Limb (tissue), 2 donors: ENCODE measurements around the gene CREB3L2.
"Not testable (repeated sequence)": the region's sequence is repeated elsewhere in the genome, so short reads cannot be mapped to it uniquely, and the experiment has no call there.

Source experiments
- DNase-seq, 2 donors: peaks; one replicate each; pipeline ENCODE4 v3.0.0-alpha.2; 2016; ENCODE audit errors: extremely low spot score in 2 of 2

The CREB3L2 gene

DNA sequence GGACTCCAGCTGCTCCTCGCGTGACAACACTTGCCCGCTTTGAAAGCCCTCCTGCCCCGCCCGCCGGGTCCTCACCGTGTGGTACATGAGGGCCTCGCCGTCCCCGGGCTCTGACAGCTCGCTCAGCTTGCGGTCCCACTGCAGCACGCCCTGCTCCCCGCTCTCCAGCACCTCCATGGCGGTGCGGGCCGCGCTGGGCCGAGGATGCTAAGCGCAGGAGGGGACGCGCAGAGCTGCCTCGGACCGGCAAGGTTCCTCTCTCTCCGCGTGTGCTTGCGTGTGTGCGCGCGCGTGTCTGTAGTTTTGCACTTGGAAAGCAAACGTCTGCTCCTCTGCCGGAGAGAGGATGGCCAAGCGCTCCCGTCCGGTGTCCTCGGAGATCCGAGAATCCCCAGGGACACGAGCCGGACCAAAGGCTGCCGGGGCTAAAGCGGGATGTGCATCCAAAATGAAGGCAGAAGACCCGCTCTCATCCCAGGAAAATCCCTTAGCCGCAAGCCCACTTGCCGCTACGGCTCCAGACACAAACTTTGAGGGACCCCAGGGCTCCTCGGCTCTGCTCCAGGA, at the start of gene CREB3L2:
TSS of gene CREB3L2 (minus strand) at position 558 of the 567 bp plus-strand sequence. CDS start at position 177, 381 bp downstream.
- DNase-seq = peak; percentile 34 to 82

GRCh38 chr7:138049505-138050116, 47.7 kb upstream of the CREB3L2 start:
- DNase-seq = no peak

DNA sequence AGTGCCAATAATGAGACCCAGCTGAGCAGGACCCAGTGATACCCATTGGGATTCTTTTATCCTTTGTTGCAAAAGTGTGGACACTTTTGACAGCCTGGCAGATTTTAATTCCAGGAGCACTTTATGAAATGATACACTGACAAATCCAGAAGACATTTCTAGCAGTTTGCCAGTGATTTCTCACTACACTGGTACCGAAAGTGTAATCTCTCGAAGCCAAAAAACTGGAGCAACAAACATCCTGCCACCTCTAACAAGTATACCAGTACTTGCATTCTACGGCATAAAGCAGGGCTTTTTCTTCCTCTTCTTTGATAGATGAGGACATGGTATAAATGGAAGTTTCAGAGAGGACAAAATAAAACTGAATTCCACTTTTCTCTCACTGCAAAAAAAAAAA, 46.0 kb upstream of the CREB3L2 start:
- no peak for DNase-seq

GRCh38 chr7:138044897-138045296, 43.0 kb upstream of the CREB3L2 start:
- no peak for DNase-seq

GRCh38 chr7:138040063-138040462, 38.2 kb upstream of the CREB3L2 start:
- not testable (repeated sequence) for DNase-seq

GRCh38 chr7:138036135-138036534, 34.2 kb upstream of the CREB3L2 start:
- DNase-seq = no peak

DNA sequence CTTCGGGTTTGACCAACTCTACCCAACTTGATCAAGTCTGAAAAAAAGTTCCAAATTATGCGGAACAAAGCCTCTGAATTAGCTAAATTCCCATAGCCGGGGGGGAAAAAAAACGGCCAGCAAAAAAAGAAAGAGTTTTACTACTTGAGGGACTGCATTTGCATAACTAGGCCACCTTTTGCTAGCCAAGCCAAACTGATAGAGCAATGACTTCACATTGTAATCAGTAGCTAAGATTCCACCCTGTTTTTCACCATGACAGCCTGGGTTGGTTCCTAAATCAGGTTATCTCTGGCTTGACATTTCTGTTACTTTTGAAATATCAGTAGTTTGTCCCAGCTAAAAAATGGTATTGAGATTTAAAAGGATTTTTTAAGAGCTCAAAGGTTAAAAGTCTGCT, 31.4 kb upstream of the CREB3L2 start:
- DNase-seq = no peak

GRCh38 chr7:138032770-138033169, 30.9 kb upstream of the CREB3L2 start:
- DNase-seq = no peak

GRCh38 chr7:138032186-138032585, 30.3 kb upstream of the CREB3L2 start:
- no peak for DNase-seq

- no peak for DNase-seq
Observed at GRCh38 chr7:138030679-138031351, 28.9 kb upstream of the CREB3L2 start.

GRCh38 chr7:138029941-138030340, 28.1 kb upstream of the CREB3L2 start:
- no peak for DNase-seq

DNA sequence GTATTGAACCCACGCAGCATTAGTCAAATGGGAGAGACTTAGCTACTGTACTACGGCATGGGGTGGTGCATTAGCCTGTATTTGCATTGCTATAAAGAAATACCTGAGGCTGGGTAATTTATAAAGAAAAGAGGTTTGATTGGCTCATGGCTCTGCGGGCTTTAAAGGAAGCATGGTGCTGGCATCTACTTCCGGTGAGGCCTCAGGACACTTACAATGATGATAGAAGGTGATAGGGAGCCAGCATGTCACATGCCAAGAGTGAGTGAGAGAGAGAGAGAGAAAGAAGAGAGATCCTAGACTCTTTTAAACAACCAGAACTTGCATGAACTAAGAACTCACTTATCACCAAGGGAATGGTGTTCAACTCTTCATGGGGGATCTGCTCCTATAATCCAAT, 27.2 kb upstream of the CREB3L2 start:
- DNase-seq = no peak

DNA sequence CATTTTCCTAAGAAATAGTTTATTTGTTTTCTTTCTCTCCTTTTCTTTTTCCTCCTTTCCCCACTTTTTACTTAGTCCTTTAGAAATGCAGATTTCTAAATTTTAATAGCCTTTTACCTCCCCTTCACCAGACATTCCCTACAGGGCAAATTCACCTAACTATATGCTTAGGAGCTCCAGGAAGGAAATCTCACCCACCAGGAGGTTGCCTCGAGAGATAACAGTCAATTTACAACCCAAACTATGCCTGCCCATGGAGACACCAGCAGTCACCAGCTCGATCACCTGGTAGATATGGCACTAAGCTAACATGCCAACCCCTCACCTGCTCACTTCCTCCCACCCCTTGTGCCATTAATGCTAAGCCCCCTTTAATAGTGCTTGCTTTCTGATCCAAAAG, 25.2 kb upstream of the CREB3L2 start:
- no peak for DNase-seq

DNA sequence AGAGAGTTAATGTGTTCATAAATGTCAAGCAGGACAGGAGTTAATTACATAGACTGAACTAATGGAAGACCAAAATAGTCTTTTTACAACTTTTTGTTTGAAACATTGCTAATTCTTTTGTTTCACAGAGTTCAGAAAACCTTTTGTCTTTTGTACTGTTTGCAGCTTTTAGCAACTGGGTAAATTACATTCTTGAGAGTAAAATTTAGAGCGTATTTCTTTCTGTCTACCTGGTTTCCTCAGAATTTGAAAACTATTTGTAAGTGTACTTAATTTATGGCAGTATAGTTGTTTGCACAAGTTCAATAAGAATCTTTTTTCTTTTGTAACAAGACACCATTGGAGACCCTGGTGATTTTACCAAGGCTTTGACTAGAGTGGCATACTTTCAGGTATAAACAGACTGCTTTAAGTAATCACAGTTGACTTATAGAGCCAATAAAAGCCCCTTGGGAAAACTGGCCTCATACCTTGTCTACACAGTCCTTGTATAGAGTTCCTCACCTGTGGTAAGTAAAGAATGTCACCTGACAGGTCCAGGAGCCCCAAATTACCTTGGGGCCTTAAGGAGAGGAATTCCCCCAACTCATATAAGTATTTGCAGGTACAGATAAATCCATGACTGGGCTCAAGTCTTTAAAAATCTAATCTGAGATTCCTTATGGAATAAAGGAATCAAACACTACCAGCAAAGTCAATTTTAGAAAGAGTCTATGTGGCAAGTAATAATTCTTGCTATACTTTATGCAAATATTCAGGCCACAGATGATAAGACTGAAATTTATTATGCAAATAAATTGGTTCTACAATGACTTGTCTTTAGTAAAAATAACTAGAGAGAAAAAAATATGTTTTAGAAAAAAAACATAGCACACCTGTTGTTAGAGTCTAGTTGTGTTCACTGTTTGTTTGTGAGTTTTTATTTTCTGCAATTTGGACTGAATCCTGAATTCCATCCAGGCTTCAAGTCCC, 23.6 kb upstream of the CREB3L2 start:
- no peak for DNase-seq

DNA sequence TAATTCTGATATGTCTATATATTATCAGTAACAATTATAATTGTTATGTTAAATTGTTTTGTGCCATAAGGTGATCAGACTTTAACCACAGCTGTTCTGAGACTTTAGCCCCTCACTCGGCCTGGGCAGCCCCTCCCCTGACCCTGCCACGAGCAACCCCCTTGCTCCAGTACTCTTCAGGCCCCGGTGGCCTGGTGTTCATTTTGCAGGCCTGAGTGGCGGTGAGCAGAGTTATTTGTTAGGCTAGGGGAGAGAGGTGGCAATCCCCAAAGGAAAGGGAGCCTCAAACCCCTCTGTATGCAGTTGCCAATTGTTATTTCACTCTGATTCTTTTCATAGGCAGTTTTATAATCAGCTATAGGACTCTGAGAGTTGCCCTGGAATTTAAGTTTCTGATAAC, 22.9 kb upstream of the CREB3L2 start:
- DNase-seq = no peak

DNA sequence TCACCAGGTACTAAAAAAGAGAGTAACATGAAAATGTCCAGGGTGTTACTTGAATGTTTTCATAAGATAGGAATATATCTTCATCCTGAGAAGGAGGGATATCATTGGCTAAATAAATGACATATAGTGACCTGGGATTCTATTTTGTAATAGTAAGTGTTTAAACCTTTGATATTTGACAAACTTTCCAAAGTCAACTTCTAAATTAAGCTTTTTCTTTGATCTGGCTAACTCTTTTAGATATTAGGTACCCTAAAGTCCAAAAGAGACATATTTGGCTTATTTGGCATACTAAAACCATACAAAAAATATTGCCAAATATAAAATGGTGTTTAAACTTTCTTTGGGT, 22.4 kb upstream of the CREB3L2 start:
- DNase-seq = no peak

DNA sequence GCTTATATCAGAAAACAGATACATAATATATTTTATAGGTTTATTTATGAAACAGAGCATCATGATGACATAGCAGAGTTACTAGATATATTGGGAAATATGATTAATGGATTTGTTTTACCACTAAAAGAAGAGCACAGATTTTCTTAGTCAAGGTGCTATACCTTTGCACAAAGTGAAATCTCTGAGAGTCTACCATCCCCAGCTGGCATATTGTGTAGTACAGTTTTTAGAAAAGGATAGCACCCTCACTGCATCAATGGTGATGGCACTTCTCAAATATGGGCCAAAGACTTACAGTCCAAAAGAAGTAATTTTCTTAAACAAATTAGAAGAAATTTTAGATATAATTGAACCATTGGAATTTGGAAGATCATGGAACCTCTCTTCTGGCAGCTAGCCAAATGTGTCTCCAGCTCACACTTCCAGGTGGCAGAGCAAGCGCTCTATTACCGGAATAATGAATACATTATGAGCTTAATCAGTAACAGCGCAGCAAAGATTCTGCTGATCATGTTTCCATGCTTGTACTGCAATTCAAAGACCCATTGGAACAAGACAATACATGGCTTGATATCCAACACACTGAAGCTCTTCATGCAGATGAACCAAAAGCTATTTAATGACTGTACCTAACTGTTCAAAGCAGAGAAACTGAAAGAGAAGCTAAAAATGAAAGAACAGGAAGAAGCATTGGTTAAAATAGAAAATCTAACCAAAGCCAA, 21.9 kb upstream of the CREB3L2 start:
- DNase-seq = no peak

- DNase-seq = no peak
Observed at GRCh38 chr7:138021889-138022288, 20.0 kb upstream of the CREB3L2 start.

GRCh38 chr7:138017992-138018391, 16.1 kb upstream of the CREB3L2 start:
- no peak for DNase-seq

DNA sequence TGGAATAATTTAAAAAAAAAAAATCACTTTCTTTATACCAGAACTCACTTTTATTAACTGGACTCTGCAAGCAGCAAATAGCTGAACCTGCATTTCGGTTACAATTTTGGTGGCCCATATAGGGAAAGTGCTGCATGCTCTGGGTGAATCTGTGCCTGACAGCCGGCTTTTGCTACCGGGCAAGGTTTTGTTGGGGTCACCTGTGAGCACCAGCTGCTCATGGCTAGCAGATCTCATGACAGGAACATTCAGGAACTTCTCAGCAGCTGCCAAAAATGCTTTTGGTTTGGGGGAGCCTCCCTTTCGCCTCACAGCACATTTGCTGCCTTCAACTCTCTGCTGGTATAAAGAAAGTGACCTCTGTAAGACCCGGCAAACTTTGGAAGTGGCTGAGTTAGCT, 13.2 kb upstream of the CREB3L2 start:
- DNase-seq = no peak

GRCh38 chr7:138014686-138015085, 12.8 kb upstream of the CREB3L2 start:
- no peak for DNase-seq
